Measurements from ENCODE around the gene USP12.

- TF ChIP-seq, protein P1, sequence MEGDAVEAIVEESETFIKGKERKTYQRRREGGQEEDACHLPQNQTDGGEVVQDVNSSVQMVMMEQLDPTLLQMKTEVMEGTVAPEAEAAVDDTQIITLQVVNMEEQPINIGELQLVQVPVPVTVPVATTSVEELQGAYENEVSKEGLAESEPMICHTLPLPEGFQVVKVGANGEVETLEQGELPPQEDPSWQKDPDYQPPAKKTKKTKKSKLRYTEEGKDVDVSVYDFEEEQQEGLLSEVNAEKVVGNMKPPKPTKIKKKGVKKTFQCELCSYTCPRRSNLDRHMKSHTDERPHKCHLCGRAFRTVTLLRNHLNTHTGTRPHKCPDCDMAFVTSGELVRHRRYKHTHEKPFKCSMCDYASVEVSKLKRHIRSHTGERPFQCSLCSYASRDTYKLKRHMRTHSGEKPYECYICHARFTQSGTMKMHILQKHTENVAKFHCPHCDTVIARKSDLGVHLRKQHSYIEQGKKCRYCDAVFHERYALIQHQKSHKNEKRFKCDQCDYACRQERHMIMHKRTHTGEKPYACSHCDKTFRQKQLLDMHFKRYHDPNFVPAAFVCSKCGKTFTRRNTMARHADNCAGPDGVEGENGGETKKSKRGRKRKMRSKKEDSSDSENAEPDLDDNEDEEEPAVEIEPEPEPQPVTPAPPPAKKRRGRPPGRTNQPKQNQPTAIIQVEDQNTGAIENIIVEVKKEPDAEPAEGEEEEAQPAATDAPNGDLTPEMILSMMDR (IDR thresholded peaks at IDR 0.05), result no peak
- TF ChIP-seq POLR2AphosphoS5 (IDR thresholded peaks at IDR 0.05) (no peak), POLR2A (IDR thresholded peaks at IDR 0.05) (no peak)
Measured at GRCh38 chr13:27080018-27080948, 91.3 kb downstream of the USP12 start.

Data from suprapubic skin (tissue), 4 donors.